ENCODE results near the gene CFC1B.
"Not testable (repeated sequence)": the region's sequence is repeated elsewhere in the genome, so short reads cannot be mapped to it uniquely, and the experiment has no call there.

Gene CFC1B

GRCh38 chr2:130571929-130572328 is 50.9 kb downstream of the CFC1B start:
- not testable (repeated sequence) for DNase-seq

- DNase-seq: not testable (repeated sequence)
Observed at GRCh38 chr2:130574230-130574629, 53.2 kb downstream of the CFC1B start.

GRCh38 chr2:130576209-130576784 is 55.3 kb downstream of the CFC1B start:
- DNase-seq: not testable (repeated sequence)

- DNase-seq: not testable (repeated sequence)
Observed at GRCh38 chr2:130577559-130577958, 56.5 kb downstream of the CFC1B start.
